Stimulated activated CD4-positive, alpha-beta T cell treated with anti-CD3 and anti-CD28 coated beads, Interleukin-4, amount 100 ng/mL, for 1 hour (primary cell): ENCODE data around the gene TYSND1.
"Not testable (repeated sequence)": the region's sequence is repeated elsewhere in the genome, so short reads cannot be mapped to it uniquely, and the experiment has no call there.

Experiments used
- DNase-seq: peaks from one replicate; pipeline ENCODE4 v3.0.0-alpha.2; 2020

The TYSND1 gene

GRCh38 chr10:70101068-70101562 is 45.4 kb downstream of the TYSND1 start:
- not testable (repeated sequence) for DNase-seq

- DNase-seq, result no peak
Observed at GRCh38 chr10:70098271-70098670, 48.2 kb downstream of the TYSND1 start.

GRCh38 chr10:70097459-70097858 is 49.0 kb downstream of the TYSND1 start:
- DNase-seq, result no peak

DNA sequence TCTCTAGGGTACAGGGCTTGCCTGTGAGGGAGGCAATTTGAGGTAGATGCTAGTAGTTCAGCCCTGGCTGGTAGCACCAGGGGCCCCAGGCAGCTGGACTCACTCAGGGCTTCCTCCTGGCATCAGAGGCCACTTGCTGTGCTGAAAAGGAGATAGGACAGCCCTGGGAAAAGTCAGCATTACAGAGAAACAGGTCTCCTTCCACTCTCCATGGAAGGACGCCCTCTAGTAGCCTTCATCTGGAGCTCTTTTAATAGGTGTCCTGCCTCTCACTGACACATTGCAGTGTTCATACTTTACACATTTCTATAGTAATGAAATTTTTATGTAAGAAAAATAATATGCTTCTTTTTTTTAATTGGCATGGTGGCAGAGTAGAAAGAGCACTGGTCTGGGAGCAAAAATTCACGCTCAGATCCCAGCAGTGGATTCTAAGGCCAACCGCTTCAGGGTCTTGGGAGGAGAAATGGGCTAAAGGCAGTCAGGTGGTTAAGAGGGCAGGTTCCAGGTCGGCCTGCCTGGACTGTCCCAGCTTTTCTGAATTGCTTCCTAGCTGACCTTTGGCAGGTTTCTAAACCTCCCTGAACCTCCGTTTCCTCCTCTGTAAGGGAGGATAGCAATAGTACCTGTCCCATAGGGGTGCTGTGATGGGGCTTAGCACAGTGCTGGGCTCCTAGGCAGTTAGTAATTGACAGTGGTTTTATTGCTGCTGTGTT is 49.6 kb downstream of the TYSND1 start:
- no peak for DNase-seq

DNA sequence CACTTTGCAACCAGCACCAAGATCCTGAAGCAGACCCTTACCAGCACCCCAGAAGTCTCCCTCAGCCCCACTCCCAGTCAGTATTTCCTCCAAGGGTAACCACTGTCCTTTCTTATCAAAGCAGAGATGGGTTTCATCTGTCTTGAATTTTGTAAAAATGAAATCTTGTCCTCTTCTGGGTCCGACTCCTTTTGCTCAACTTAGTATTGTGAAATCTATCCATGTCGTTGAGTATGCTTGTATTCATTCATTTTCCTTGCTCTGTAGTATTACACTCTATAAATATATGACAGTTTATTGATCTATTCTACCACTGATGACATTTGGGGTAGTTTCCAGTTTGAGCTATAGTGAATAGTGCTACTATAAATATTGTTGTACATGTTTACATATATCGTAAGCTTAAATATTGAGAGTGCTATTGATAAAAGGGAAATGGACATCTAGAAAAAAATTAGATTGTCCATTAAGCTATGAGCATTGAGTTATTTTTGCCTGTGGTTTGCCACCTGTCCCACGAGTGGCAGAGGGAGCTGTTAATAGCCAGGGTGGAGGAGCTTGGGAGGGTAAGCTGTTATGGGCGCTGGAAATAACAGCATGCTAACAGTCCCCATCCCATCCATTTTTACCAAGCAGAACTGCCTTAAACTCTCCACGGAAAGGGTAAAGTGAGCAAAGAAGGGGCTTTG is 50.3 kb downstream of the TYSND1 start:
- no peak for DNase-seq

DNA sequence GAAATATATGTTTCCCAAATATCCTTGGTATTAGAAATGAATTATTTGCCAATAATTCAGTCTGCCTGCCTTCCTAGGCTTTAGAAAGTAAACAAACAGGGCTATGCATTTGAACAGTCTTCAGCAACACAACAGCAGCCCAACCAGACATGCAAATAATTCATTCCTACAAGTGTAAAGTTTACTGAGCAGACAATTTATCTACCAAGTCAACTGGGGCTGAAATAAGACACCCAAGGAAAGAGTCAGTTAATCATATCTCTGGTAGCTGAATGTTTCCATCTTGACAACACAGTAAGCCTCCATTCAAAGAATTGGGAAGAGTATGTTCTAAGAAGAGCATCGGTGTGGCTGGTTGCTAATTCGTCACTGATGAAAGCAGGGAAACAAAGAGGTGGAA is 52.2 kb downstream of the TYSND1 start:
- DNase-seq, result no peak

DNA sequence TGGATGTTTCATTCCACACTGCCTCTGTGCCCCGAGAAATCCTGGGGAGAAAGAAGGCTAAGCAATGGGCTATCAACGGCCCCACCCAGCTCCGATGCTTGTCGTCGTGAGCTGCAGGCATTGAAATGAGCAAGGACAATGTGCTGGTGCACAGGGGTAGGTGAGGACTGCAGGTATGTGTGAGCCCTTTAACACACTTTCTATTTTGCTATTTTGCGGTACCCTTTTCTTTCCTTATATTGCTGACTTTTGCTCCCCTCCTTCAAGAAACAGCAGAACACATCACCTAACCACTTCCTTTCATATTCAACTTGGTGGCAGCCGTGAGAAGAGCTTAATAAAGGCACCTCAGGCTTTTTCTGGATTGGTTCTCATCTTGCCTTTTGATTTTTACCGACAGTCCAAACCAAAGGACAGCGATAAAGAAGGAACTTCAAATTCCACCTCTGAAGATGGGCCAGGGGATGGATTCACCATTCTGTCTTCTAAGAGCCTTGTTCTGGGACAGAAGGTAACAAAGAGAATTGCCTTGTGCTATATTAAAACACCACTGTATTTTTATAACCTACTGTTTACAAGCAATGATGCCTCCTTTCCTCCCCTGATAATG is 53.1 kb downstream of the TYSND1 start:
- no peak for DNase-seq

- no peak for DNase-seq
Observed at GRCh38 chr10:70092389-70092718, 54.1 kb downstream of the TYSND1 start.

DNA sequence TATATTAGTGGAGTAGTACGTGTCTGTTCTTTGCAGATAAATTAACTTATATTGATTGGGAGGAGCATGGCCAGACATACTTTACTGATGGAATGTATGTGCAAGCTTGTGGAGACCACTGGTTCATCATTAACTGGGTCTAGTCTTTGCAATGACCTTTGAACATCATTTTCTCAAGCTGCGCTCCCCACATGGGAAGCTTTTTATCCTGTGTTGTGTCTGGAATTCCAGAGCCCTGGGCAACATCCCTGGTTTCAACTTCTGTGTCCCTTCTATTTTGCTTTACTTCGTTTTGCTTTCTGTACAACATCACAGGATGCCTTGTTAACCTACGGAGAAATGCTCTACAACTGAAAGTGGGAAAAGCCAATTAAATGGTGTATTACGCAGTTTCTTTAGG is 55.5 kb downstream of the TYSND1 start:
- no peak for DNase-seq

- no peak for DNase-seq
Observed at GRCh38 chr10:70090013-70090412, 56.5 kb downstream of the TYSND1 start.

GRCh38 chr10:70088308-70088698 is 58.2 kb downstream of the TYSND1 start:
- DNase-seq, result no peak
